Endodermal cell (in vitro differentiated cells): ENCODE measurements around the gene PCSK4. TPM values are rescaled to one million over a fixed set of nuclear protein-coding genes. Genes with fewer than 3 reads are reported as not detected.

Source experiments
- DNase-seq: peaks from one replicate; pipeline ENCODE4 v3.0.0-alpha.2; 2017
- H3K27ac ChIP-seq: 2 replicates; pipeline ENCODE4 v1.5.1; 2013; ENCODE audit warnings: mild to moderate bottlenecking, low read depth, low read length, moderate library complexity
- H3K27me3 ChIP-seq: 2 replicates; pipeline ENCODE4 v1.6.1; 2013; ENCODE audit warnings: mild to moderate bottlenecking, low read length, moderate library complexity; ENCODE audit not compliant: insufficient read depth, control insufficient read depth, poor library complexity, severe bottlenecking
- H3K36me3 ChIP-seq: 2 replicates; pipeline ENCODE4 v1.7.0; 2013; ENCODE audit warnings: mild to moderate bottlenecking, low read length, moderate library complexity; ENCODE audit not compliant: control insufficient read depth, insufficient read depth
- H3K4me1 ChIP-seq: one replicate; pipeline ENCODE4 v1.7.0; 2013; ENCODE audit warnings: low read length; ENCODE audit not compliant: control insufficient read depth, insufficient read depth
- H3K4me3 ChIP-seq: 2 replicates; pipeline ENCODE4 v1.5.1; 2013; ENCODE audit warnings: mild to moderate bottlenecking, low read length, moderate library complexity
- H3K9ac ChIP-seq: 2 replicates; pipeline ENCODE4 v1.6.1; 2013; ENCODE audit warnings: mild to moderate bottlenecking, low read length, moderate library complexity; ENCODE audit not compliant: poor library complexity, severe bottlenecking; ENCODE audit errors: extremely low read depth
- H3K9me3 ChIP-seq: 2 replicates; pipeline ENCODE4 v1.6.1; 2013; ENCODE audit warnings: mild to moderate bottlenecking, low read length, moderate library complexity; ENCODE audit not compliant: control insufficient read depth
- H3K27ac Mint-ChIP-seq: 2 replicates; pipeline ENCODE4 v1.8.0; 2020; ENCODE audit warnings: mixed read lengths
- H3K27me3 Mint-ChIP-seq: 2 replicates; pipeline ENCODE4 v1.8.0; 2021; ENCODE audit warnings: mild to moderate bottlenecking, mixed read lengths; ENCODE audit not compliant: insufficient read depth
- H3K36me3 Mint-ChIP-seq: 2 replicates; pipeline ENCODE4 v1.8.0; 2020; ENCODE audit warnings: low read depth, mixed read lengths
- H3K4me1 Mint-ChIP-seq: 2 replicates; pipeline ENCODE4 v1.8.0; 2020; ENCODE audit warnings: mixed read lengths
- H3K4me3 Mint-ChIP-seq: 2 replicates; pipeline ENCODE4 v1.8.0; 2020; ENCODE audit warnings: mild to moderate bottlenecking, moderate library complexity, mixed read lengths
- H3K9me3 Mint-ChIP-seq: 2 replicates; pipeline ENCODE4 v1.8.0; 2020; ENCODE audit warnings: mild to moderate bottlenecking, mixed read lengths
- WGBS, 2 experiments: methylation state at CpG; one replicate each; pipeline versions ENCODE4 v1.1.5 to v1.1.7; 2013; ENCODE audit warnings: missing lambda C conversion rate in 2 of 2, mixed read lengths in 1 of 2; ENCODE audit not compliant: insufficient coverage in 1 of 2, insufficient read length in 1 of 2; 5-methylcytosine and 5-hydroxymethylcytosine counted together
- total RNA-seq, 2 donors: library from RNA; stranded (reverse); fragmentation: NEBNext Ultra II Directional in 1 of 2; extraction: Animal tissue kit (Norgen Biotek cat#: 25700) in 1 of 2; gene quantifications; 2 replicates in 1 of 2; 3 replicates in 1 of 2; pipeline ENCODE4 v1.2.1, GENCODE V29; 2021
- TF ChIP-seq, protein P1 (sequence below): fragments of 200-600 bp; sonication (generic); conservative IDR thresholded peaks from 2 replicates; pipeline ENCODE4 v1.5.0; 2021; ENCODE audit warnings: antibody characterized with exemption, mild to moderate bottlenecking

PCSK4 gene
- total RNA-seq, 2 donors from 2014 or later, result 25.2 to 31.6 TPM

DNA sequence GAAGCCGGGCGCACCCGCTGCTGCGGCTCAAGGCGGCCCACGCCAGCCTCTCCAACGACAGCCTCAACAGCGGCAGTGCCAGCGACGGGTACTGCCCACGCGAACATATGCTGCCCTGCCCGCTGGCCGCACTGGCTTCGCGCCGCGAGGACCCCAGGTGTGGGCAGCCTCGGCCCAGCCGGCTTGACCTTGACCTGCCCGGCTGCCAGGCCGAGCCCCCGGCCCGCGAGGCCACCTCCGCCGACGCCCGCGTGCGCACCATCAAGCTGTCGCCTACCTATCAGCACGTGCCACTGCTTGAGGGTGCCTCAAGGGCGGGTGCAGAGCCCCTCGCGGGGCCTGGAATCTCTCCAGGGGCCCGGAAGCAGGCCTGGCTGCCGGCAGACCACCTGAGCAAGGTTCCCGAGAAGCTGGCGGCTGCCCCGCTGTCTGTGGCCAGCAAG lies 24.1 kb downstream of the PCSK4 start:
- Histone ChIP-seq H3K27ac (no peak overlapping the region), H3K9ac (no peak overlapping the region), H3K4me1 (peaks cover 10% of the 10 kb centered on the region), H3K9me3 (no peaks in the 10 kb centered on the region), H3K27me3 (peaks cover 78% of the 10 kb centered on the region), H3K4me3 (no peak overlapping the region), H3K36me3 (no peaks in the 10 kb centered on the region)
- H3K27me3 Mint-ChIP-seq, result peaks cover 60% of the 10 kb centered on the region
- H3K36me3 Mint-ChIP-seq, result no peaks in the 10 kb centered on the region
- no peak overlapping the region for H3K27ac Mint-ChIP-seq
- H3K4me3 Mint-ChIP-seq, result no peak overlapping the region
- 34 to 36% methylated on average over 13 to 41 of the region's 41 CpGs for WGBS, 2 experiments
- no peaks in the 10 kb centered on the region for H3K4me1 Mint-ChIP-seq
- no peaks in the 10 kb centered on the region for H3K9me3 Mint-ChIP-seq
- TF ChIP-seq, protein P1, sequence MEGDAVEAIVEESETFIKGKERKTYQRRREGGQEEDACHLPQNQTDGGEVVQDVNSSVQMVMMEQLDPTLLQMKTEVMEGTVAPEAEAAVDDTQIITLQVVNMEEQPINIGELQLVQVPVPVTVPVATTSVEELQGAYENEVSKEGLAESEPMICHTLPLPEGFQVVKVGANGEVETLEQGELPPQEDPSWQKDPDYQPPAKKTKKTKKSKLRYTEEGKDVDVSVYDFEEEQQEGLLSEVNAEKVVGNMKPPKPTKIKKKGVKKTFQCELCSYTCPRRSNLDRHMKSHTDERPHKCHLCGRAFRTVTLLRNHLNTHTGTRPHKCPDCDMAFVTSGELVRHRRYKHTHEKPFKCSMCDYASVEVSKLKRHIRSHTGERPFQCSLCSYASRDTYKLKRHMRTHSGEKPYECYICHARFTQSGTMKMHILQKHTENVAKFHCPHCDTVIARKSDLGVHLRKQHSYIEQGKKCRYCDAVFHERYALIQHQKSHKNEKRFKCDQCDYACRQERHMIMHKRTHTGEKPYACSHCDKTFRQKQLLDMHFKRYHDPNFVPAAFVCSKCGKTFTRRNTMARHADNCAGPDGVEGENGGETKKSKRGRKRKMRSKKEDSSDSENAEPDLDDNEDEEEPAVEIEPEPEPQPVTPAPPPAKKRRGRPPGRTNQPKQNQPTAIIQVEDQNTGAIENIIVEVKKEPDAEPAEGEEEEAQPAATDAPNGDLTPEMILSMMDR, result no peak
- no peak for DNase-seq

DNA sequence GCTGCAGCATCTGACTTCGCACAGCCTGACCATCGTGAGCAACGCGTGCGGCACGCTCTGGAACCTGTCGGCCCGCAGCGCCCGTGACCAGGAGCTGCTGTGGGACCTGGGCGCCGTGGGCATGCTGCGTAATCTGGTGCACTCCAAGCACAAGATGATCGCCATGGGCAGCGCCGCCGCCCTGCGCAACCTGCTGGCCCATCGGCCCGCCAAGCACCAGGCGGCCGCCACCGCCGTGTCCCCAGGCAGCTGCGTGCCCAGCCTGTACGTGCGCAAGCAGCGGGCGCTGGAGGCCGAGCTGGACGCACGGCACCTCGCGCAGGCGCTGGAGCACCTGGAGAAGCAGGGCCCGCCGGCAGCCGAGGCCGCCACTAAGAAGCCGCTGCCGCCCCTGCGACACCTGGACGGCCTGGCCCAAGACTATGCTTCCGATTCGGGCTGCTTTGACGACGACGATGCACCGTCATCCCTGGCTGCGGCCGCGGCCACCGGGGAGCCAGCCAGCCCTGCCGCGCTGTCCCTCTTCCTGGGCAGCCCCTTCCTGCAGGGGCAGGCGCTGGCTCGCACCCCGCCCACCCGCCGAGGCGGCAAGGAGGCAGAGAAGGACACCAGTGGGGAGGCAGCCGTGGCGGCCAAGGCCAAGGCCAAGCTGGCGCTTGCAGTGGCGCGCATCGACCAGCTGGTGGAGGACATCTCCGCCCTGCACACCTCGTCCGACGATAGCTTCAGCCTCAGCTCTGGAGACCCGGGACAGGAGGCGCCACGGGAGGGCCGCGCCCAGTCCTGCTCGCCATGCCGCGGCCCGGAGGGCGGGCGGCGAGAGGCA lies 24.7 kb downstream of the PCSK4 start:
- H3K27me3 Mint-ChIP-seq, result peaks cover 58% of the 10 kb centered on the region
- H3K4me3 ChIP-seq, result no peak overlapping the region
- no peak overlapping the region for H3K27ac Mint-ChIP-seq
- DNase-seq, result peak; percentile 89
- H3K36me3 ChIP-seq, result no peaks in the 10 kb centered on the region
- TF ChIP-seq, protein P1, result peak; percentile 74
- no peaks in the 10 kb centered on the region for H3K4me1 Mint-ChIP-seq
- H3K4me1 ChIP-seq, result peaks cover 10% of the 10 kb centered on the region
- no peak overlapping the region for H3K27ac ChIP-seq
- peaks cover 72% of the 10 kb centered on the region for H3K27me3 ChIP-seq
- no peaks in the 10 kb centered on the region for H3K36me3 Mint-ChIP-seq
- no peak overlapping the region for H3K4me3 Mint-ChIP-seq
- H3K9ac ChIP-seq, result no peak overlapping the region
- H3K9me3 Mint-ChIP-seq, result no peaks in the 10 kb centered on the region
- no peaks in the 10 kb centered on the region for H3K9me3 ChIP-seq
- 28 to 41% methylated on average over 65 to 83 of the region's 83 CpGs for WGBS, 2 experiments

DNA sequence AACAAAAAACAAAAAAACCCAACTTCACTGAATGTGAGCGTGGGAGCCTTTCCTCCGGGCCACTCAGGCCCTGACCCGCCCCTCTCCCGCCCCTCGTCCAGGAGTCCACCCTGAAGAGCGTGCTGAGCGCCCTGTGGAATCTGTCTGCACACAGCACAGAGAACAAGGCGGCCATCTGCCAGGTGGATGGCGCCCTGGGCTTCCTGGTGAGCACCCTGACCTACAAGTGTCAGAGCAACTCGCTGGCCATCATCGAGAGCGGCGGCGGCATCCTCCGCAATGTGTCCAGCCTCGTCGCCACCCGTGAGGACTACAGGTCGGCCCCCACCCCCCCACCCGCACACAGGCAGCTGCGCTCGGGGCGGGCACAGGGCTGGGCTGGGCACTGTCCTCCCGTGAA lies 28.3 kb downstream of the PCSK4 start:
- Mint-ChIP-seq H3K36me3 (no peaks in the 10 kb centered on the region), H3K27me3 (peaks cover 65% of the 10 kb centered on the region), H3K9me3 (no peaks in the 10 kb centered on the region), H3K27ac (no peak overlapping the region), H3K4me3 (no peak overlapping the region), H3K4me1 (no peaks in the 10 kb centered on the region)
- Histone ChIP-seq H3K4me3 (no peak overlapping the region), H3K27me3 (peaks cover 62% of the 10 kb centered on the region), H3K36me3 (no peaks in the 10 kb centered on the region), H3K27ac (no peak overlapping the region), H3K4me1 (no peaks in the 10 kb centered on the region), H3K9me3 (no peaks in the 10 kb centered on the region), H3K9ac (no peak overlapping the region)
- TF ChIP-seq, protein P1, result no peak
- 92 to 93% methylated on average over 14 to 24 of the region's 24 CpGs for WGBS, 2 experiments
- no peak for DNase-seq
